Stimulated activated CD4-positive, alpha-beta T cell treated with anti-CD3 and anti-CD28 coated beads, Interleukin-12 subunit alpha, Interleukin-12 subunit beta, amount 100 ng/mL, for 4 hours (primary cell): ENCODE data around the gene KIF21A.

Source experiments
- DNase-seq: peaks from one replicate; pipeline ENCODE4 v3.0.0-alpha.2; 2020

KIF21A gene

GRCh38 chr12:39267886-39268285 is 175.0 kb downstream of the KIF21A start:
- no peak for DNase-seq

- no peak for DNase-seq
These were observed 190.3 kb downstream of the KIF21A start for GRCh38 chr12:39252628-39253027.
